ENCODE measurements around the gene MAGI1.

MAGI1 gene

DNA sequence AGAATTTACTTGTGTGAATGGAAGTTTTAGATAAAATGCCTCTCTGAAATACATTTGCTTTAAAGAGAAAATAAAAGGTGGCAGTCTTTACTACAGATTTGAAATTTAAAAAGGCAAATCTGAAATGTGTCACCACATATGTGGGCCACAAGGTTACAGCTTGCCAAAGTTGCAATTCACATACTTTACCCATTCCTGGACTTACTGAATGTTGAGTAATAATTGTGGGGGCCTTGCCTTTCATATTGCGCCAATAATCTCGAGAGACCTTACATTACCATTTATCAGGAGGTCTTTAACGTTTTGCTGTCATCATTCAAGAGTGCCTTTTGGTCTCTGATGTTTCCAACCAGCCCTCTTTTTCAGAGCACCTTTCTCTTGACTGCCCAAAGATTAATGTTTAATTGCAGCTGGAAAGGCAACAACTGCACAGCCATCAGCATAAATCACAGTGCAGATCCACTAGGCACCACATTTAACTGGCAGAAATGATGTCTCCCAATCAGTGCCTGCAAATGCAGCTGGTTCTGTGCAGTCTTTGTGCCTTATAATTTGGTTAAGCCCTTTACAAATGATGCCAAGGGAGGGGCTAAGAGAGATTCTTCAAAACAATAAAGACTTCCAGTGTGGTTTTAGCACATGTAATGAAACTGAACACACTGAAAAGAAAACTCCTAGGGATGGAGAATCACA, 206.8 kb downstream of the MAGI1 start:
- no peak overlapping the region for H3K4me3 ChIP-seq (replicated peaks; ENCODE audit: insufficient read depth, low read length)
- H3K27ac ChIP-seq (replicated peaks), result no peak overlapping the region
- TF ChIP-seq, protein P1, sequence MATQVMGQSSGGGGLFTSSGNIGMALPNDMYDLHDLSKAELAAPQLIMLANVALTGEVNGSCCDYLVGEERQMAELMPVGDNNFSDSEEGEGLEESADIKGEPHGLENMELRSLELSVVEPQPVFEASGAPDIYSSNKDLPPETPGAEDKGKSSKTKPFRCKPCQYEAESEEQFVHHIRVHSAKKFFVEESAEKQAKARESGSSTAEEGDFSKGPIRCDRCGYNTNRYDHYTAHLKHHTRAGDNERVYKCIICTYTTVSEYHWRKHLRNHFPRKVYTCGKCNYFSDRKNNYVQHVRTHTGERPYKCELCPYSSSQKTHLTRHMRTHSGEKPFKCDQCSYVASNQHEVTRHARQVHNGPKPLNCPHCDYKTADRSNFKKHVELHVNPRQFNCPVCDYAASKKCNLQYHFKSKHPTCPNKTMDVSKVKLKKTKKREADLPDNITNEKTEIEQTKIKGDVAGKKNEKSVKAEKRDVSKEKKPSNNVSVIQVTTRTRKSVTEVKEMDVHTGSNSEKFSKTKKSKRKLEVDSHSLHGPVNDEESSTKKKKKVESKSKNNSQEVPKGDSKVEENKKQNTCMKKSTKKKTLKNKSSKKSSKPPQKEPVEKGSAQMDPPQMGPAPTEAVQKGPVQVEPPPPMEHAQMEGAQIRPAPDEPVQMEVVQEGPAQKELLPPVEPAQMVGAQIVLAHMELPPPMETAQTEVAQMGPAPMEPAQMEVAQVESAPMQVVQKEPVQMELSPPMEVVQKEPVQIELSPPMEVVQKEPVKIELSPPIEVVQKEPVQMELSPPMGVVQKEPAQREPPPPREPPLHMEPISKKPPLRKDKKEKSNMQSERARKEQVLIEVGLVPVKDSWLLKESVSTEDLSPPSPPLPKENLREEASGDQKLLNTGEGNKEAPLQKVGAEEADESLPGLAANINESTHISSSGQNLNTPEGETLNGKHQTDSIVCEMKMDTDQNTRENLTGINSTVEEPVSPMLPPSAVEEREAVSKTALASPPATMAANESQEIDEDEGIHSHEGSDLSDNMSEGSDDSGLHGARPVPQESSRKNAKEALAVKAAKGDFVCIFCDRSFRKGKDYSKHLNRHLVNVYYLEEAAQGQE (IDR thresholded peaks at IDR 0.05; ENCODE audit: insufficient replicate concordance, low read depth), result no peak
- TF ChIP-seq SPI1 (IDR thresholded peaks at IDR 0.05; ENCODE audit: borderline replicate concordance, low read depth) (no peak), GABPA (IDR thresholded peaks at IDR 0.05; ENCODE audit: low read depth) (no peak), POLR2AphosphoS5 (IDR thresholded peaks at IDR 0.05; ENCODE audit: low read depth) (no peak)
- TF ChIP-seq, protein P2, sequence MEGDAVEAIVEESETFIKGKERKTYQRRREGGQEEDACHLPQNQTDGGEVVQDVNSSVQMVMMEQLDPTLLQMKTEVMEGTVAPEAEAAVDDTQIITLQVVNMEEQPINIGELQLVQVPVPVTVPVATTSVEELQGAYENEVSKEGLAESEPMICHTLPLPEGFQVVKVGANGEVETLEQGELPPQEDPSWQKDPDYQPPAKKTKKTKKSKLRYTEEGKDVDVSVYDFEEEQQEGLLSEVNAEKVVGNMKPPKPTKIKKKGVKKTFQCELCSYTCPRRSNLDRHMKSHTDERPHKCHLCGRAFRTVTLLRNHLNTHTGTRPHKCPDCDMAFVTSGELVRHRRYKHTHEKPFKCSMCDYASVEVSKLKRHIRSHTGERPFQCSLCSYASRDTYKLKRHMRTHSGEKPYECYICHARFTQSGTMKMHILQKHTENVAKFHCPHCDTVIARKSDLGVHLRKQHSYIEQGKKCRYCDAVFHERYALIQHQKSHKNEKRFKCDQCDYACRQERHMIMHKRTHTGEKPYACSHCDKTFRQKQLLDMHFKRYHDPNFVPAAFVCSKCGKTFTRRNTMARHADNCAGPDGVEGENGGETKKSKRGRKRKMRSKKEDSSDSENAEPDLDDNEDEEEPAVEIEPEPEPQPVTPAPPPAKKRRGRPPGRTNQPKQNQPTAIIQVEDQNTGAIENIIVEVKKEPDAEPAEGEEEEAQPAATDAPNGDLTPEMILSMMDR (IDR thresholded peaks at IDR 0.05; ENCODE audit: insufficient read depth, low read length), result no peak
- no peak for DNase-seq (ENCODE audit: low read depth in 1 of 2, low spot score in 1 of 2)
- no peaks in the 10 kb centered on the region for H3K27me3 ChIP-seq (ENCODE audit: insufficient read depth, poor library complexity, severe bottlenecking)

DNA sequence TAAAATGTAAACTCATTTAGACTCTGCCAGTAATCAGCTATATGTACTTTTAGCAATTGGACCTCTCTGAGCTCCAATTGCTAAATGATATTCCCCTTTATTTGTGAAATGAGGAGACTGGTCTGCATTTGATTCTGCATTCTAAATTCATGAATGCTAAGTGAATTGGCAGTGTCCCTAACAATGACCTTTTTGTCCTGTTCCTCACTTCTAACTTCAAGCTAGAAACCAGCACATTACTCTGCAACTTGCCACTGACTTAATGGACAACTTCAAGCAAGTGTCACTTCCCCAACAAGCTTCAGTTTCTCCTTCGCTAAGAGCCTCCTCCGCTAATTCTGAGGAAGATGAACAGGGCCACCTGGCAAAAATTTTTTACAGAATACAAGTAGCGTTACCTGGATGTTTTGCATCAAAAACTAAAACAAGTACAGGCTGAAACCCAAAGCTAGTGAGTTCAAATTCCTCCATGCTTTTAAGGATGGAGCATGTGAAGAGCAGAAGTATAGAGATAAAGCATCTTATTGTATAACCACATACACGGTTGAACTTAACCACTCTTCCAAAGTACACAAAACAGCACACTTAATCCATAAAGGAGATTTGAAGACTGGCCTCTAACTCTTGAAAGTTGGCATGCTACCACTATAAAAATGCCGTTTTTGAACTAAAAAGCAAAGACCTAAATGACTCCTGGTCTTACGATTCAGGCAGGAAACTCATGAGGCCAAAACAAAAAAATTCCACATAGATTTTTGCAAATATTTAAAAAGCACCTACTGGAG, 207.6 kb downstream of the MAGI1 start:
- no peak for DNase-seq (ENCODE audit: low read depth in 1 of 2, low spot score in 1 of 2)
- no peak for TF ChIP-seq GABPA (IDR thresholded peaks at IDR 0.05; ENCODE audit: low read depth)
- TF ChIP-seq, protein P2 (IDR thresholded peaks at IDR 0.05; ENCODE audit: insufficient read depth, low read length), result no peak
- no peak for TF ChIP-seq SPI1 (IDR thresholded peaks at IDR 0.05; ENCODE audit: borderline replicate concordance, low read depth)
- TF ChIP-seq POLR2AphosphoS5 (IDR thresholded peaks at IDR 0.05; ENCODE audit: low read depth), result no peak
- TF ChIP-seq, protein P1 (IDR thresholded peaks at IDR 0.05; ENCODE audit: insufficient replicate concordance, low read depth), result no peak
- Histone ChIP-seq H3K27me3 (ENCODE audit: insufficient read depth, poor library complexity, severe bottlenecking) (no peaks in the 10 kb centered on the region), H3K27ac (replicated peaks) (no peak overlapping the region), H3K4me3 (replicated peaks; ENCODE audit: insufficient read depth, low read length) (no peak overlapping the region)

DNA sequence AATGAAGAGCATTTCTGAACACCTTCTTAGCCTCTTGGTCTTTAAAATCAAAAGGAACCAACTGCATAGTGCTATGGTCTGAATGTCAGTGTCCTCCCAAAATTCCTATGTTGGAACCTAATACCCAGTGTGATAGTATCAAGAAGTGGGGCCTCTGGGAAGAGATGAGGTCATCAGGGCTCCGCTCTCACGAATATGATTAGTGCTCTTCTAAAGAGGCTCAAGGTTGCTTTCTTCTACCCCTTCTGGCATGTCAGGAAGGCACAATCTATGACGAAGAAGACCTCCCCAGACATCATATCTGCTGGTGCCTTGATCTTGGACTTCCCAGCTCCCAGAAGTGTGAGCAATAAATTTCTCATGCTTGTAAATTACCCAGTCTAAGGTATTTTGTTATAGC, 209.5 kb downstream of the MAGI1 start:
- TF ChIP-seq GABPA (IDR thresholded peaks at IDR 0.05; ENCODE audit: low read depth), result no peak
- TF ChIP-seq, protein P1 (IDR thresholded peaks at IDR 0.05; ENCODE audit: insufficient replicate concordance, low read depth), result no peak
- TF ChIP-seq, protein P2 (IDR thresholded peaks at IDR 0.05; ENCODE audit: insufficient read depth, low read length), result no peak
- TF ChIP-seq SPI1 (IDR thresholded peaks at IDR 0.05; ENCODE audit: borderline replicate concordance, low read depth), result no peak
- no peak for TF ChIP-seq POLR2AphosphoS5 (IDR thresholded peaks at IDR 0.05; ENCODE audit: low read depth)
- H3K4me3 ChIP-seq (replicated peaks; ENCODE audit: insufficient read depth, low read length), result no peak overlapping the region
- DNase-seq (ENCODE audit: low read depth in 1 of 2, low spot score in 1 of 2), result no peak
- no peak overlapping the region for H3K27ac ChIP-seq (replicated peaks)
- no peaks in the 10 kb centered on the region for H3K27me3 ChIP-seq (ENCODE audit: insufficient read depth, poor library complexity, severe bottlenecking)

All from HL-60 (cell line).